Non-pigmented ciliary epithelial cell (primary cell): Measurements from ENCODE around the gene PARM1.

Experiments used
- DNase-seq: peaks from one replicate; pipeline ENCODE4 v3.0.0-alpha.2; 2010; ENCODE audit warnings: low read depth

Gene PARM1

DNA sequence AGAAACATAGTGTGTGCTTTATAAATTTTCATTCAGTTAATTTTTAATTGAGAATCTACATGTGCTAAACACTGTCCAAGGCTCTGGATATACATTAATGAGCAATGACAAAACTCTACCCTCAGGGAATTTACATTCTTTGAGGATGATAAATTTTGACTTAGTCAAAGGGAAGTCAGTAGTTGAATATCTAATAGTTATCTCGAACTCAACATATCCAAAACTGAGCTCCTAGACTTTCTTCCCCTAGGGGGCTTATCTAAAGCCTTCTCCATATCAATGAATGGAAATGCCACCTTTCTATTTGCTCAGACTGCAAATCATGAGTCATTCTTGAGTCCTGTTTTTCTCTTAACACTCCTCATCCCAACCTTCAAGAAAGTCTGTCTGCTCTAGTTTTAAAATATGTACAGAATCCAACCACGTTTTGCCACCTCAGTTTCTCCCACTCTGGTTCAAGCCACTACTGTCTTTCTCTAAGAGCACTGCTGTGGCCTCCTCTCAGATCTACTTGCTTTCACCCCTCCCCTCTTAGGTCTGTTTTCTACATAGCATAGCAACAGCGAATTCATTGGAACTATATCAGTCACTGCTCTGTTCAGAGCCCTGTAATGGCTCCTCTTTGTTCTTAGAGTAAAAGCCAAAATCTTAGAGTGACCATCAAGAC, 9.5 kb downstream of the PARM1 start:
- no peak for DNase-seq

DNA sequence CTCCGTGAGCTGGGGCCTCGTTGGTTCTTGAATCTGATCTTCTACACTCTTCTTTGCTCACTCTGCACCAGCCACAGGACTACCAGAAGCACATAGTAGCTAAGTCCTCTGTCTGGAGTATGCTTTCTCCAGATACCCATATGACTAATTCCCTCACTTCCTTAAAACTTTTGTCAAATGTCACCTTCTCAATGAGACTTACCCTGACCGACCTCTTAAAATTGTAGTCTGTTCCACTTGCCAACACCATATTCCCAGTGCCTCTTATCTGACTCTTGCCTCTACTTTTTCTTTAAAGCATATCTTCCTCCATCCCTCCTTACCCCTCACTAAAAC, 10.0 kb downstream of the PARM1 start:
- no peak for DNase-seq

DNA sequence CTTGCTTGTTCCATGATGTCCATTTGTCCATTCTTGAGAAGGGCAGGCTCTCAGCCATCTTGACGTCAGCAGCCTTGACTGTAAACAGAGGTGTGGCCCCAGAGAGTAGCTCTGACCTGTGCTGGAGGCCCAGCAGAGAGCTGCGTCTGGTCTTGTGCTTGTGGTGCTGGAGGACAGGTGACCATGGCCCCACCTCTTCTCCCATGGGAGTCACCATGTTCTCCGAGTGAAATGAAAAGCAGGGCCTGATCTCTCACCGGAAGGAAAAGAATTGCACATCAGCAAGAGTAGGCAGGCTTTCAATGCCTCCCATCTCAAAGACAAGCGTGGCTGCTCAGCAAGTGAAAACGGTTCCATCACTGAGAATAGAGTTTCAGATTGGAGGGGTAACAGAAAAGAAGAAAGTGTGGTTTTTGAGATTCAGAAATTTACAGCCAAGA, 11.5 kb downstream of the PARM1 start:
- no peak for DNase-seq

DNA sequence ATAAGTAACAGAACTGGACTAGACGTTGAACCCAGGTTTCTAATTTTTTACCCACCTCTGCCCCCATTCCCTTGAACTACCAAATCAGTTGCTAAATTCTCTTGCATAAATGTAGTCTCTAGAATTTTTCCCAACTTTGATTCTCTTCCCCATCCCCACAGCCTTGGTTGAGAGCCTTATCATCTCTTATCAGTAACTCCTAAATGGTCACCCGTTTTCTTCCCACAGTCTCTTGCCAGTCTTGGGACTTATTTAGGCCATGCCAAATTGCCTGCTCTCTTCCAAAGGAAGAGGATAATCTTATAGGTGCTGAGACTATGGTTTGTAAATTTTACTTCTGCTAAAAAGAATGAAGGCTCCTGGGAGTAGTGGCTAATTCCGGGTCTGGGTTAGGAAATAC, 13.3 kb downstream of the PARM1 start:
- DNase-seq = no peak

DNA sequence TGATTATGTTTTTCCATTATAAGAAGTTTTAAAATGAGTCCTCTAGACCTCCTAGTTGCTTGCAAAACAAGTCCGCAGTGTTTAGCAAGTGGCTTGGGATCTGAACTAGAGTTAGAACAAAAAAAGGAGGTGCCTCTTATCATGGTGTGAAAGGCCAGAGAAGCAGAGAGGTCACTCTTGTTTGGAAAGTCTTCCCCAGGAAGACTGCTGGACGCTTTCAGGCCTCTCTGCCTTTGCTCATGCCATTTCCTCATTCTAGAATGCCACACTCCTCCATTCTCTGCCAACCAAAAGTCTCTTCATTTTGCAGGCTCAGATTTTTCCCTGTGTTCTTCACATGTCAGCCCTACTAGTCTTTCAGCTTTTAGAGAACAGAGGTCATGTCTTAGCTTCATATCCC, 14.9 kb downstream of the PARM1 start:
- no peak for DNase-seq

DNA sequence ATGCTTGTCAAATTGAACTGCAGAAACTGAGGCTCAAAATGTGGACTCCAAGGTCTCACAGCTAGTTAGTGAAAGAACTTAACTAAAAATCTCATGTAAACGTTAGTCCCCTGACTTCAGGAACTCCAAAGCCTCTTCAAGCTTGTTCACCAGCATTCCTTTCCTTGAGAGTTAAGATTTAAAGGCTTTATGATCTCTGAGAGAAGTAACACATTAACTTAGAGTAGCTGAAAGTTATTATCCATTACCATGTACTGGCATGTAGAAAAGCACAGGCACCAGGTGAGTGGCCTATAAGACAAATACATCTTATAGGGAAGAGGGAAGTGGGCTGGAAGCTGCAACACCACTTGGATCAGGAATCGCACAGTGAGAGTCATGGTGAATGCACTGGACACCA, 15.3 kb downstream of the PARM1 start:
- no peak for DNase-seq

DNA sequence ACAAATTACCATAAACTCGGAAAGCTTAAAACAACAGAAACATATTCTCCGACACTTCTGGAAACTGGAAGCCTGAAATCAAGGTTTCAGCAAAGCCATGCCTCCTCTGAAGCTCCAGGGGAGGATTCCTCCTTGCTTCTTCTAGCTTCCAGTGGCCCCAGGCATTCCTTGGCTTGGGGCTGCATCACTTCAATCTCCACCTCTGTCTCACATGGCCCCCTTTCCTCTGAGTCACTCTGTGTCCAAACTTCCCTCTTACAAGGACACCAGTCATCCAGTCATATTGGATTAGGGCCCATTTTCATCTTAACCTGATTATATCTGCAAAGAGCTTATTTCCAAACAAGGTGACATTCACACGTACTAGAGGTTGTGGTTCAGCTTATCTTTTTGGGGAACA, 17.3 kb downstream of the PARM1 start:
- no peak for DNase-seq

DNA sequence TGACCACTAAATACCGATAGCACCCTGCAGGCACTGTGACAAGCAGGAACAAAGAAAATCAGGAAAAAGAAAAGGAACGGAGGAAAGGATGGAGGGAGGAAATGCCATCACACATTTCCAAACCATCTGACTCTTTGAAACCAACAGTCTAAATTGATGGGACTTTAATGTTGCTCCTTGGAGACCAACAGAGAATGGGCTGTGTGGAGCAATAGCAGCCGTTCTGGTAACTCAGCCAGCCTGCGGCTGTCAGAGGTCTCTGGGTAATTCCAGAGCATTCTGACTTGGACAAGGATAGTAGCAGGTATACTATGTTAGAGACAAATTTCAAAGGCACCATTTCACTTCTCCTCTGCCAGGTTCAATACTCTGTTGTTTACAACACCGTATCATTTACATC, 18.0 kb downstream of the PARM1 start:
- DNase-seq = no peak

DNA sequence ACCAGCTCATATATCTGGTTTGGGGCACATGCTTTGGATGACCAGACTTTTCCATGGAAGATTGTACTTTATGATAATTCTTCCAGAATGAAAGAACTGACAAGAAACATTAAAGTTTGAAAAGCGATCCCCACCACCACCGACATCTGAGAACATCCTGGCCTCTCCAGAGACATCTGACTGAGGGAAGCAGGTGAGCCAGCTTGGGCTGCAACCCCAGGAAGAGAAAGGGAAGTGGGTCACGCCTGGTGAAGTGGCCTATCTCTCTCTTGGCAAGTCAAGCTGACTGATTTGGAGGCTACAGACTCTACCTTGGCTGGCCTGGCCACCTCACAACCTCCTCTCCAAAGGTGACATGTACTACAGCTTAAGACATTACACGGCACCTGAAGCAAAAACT, 20.7 kb downstream of the PARM1 start:
- no peak for DNase-seq

DNA sequence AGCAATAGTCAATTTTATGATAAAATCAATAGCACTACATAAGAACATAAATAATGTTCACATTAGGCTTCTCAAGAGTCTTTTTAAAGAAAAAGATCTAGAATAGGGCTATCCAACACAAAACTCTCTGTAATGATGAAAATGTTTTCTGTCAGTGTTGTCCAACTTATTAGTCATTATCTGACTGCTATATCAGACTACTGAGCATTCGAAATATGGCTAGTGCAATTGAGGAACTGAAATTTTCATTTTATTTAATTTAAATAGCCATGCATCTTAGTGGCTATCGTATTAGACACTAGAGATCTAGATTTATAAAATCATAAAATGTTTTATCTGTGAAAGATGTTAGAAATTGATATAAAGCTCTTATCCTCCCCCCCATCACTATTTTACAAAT, 26.0 kb downstream of the PARM1 start:
- DNase-seq = no peak

DNA sequence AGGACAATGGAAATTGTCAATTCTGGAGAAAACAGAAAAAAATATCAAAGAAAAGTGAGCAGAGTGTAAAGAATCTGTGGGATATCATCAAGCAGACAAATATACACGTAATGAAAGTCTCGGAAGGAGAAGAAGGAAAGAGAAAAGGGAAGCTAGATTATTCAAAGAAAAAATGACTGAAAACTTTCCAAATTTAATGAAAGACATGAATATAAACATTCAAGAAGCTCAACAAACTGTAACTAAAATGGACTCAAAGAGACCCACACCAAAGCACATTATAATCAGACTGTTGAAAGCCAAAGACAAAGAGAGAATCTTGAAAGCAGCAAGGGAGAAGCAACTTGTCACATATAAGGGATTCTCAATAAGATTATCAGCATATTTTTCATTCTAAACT, 28.3 kb downstream of the PARM1 start:
- no peak for DNase-seq

DNA sequence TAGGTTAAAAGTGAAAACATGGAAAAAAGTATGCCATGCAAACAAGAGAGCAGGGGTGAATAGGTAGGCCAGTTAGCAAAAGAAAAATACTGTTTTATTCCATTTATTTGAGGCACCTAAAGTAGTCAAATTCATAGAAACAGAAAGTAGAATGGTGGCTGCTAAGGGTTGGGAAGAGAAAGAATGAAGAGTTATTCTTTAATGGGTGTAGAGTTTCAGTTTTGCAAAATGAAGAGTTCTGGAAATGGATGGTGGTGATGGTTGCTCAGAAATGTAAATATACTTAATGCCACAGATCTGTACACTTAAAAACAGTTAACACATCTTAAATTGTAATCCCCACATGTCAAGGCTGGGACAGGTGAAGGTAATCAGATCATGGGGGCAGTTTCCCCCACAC, 29.7 kb downstream of the PARM1 start:
- no peak for DNase-seq

DNA sequence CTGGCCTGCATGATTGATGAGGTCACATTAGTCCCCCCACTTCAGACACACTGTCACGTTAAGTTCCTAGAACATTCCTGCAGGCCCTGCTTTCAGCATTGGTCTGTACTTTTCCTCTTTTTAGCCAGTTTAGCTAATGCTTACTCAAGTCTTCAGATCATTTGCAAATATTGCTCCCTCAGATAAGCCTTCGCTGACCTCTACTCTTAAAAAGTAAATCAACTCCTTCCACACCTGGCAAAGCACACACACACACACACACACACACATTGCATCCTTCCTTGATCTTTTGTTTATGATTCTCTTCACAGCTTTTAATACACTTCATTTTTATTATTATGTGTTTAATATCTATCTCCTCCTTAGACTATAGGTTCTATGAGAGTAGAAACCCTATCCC, 31.4 kb downstream of the PARM1 start:
- no peak for DNase-seq

DNA sequence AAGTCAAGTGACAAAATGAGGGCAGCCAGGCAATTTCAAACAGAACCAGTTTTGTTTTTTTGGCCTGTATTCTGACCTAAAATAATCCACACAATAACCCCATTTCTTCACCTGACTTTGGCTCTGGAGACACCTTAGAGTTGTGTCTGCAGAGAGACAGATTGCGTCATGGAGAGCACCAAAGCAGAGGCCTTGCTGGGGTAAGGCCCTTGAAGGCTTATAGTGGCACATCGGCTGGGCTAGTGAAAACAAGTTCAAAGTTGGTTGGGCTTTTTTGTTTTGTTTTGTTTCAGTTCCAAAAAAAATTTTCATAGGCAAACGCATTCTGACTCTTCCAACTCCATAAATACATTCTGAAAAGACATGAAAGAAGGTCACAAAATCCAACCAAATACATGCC, 34.4 kb downstream of the PARM1 start:
- DNase-seq = no peak

DNA sequence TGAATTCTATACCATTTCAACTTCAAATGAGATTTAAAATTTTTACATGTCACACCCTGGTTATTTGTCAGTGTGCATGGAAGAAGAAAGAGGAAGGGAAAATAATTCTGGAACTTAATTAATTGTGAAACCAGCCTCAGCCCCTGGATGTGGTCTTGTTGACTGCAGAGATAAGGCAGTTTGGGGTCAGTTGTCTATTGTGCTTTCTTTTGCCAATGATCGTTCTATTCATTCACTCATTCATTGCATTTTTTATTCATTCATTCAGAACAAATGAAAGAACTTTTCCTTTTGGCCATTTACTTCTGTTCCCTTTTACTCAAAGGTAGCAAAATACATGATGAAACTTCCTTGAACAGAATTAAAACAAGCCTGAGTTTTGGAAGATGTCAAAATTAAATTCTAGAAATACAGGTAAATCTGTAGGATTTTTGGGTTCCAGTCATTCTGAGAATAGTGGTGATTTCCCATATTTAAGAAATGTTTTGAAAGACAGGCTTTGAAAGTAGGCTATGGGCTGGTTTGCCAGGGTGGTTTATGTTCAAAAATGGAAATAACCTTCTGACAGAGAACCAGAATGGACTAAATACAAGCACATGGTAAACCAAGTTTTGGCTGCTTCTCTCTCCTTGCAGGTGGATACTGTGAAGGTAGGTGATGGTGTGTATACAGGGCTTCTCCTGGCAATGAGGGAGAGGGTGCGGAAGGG, 35.7 kb downstream of the PARM1 start:
- no peak for DNase-seq

DNA sequence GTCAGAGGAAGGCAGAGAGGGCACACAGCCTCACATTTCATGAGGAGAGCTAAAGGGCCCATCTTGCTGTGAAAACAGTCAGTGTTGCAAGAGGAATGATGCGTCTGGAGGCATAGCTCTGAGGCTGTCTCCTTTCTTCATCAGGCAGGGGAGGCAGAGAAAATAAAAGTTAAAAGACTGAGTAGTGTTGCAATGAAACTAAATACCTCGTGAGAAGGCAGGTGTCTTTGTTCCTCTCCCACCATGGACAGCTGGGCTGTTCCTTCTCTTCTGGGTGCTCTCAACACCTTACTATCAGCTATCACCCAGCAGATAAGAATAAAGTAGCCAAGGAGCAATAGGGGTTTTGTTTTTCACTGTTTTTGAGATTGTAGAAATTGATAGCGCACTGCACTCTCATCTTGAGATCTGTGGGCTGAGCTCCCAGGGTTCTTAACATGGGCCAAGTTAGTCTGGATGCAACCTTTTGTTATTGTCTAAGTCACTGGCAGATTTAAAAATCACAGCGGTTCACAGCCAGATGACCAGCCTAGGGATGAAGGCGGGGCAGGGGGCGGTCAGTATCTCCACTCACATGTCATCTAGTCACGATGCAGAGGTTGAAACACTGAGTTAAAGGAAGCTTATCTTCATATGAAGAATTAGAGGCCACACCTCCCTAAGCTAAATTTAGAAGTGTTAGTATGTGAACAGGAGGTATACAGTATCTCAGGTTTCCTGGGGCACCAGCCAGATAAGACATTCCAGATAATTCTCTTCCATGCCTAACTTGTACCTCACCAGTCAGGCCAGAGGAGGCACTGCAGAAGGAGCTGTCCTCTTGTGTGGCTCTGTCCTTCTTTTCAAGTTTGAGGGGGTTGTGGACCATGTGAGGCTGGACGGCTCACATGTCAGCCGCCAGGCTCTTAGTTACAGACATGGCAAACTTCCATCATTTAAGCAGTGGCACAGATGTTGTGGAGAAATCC, 36.9 kb downstream of the PARM1 start:
- DNase-seq = no peak

DNA sequence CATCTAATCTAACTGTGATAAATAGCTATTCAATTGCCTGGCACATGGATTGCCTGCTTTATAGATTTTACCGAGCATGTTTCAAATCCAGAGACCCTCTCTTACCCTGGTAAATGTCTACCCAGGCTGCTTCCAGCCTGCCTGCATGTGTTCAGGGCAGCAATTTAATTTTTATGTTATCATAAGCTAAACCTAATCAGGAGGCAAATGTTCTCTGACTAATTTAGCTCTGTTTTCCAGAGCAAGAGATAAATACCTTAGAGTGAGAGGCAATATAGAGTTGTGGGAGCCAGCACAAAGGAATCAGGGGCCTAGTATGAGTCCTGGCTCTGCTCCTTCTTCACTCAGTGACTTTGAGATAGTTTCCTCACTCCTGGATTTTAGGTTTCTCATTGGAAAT, 37.7 kb downstream of the PARM1 start:
- no peak for DNase-seq

DNA sequence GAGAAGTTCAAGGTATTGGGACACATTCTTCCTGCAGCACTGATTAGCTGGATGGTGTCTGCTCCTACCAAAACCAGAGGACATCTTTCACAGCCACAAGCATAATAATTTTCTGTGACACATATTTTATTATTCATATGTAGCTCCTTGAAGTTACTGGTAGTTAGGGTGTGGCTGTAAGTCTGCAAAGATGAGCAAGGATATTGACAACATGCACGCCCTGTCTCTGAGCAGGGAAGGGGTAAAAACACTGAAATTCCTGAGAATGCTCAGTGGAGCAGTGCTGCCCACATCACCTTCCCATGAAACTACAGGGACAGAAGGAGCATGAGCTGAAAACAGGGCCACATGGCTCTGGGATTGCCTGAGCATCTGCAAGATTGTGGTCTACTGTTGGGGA, 38.9 kb downstream of the PARM1 start:
- DNase-seq = no peak

DNA sequence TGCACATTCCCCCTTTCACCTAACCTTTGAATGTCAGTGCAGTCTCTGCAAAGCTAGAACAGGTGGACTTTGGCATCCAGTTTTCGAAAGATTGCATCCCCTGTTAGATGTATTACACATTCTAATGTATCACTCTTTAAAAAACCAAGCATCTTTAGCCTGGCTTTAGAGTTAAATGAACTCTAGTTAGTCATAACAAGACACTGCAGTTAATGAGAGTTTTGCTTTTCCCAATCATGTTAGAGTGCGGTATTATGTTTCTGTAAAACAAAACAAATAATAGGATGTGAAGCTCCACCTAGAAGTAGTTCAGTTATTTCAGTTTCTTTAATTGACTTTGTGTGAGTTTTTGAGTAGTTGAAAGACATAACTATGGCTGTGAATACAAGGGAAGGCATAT, 42.2 kb downstream of the PARM1 start:
- no peak for DNase-seq

DNA sequence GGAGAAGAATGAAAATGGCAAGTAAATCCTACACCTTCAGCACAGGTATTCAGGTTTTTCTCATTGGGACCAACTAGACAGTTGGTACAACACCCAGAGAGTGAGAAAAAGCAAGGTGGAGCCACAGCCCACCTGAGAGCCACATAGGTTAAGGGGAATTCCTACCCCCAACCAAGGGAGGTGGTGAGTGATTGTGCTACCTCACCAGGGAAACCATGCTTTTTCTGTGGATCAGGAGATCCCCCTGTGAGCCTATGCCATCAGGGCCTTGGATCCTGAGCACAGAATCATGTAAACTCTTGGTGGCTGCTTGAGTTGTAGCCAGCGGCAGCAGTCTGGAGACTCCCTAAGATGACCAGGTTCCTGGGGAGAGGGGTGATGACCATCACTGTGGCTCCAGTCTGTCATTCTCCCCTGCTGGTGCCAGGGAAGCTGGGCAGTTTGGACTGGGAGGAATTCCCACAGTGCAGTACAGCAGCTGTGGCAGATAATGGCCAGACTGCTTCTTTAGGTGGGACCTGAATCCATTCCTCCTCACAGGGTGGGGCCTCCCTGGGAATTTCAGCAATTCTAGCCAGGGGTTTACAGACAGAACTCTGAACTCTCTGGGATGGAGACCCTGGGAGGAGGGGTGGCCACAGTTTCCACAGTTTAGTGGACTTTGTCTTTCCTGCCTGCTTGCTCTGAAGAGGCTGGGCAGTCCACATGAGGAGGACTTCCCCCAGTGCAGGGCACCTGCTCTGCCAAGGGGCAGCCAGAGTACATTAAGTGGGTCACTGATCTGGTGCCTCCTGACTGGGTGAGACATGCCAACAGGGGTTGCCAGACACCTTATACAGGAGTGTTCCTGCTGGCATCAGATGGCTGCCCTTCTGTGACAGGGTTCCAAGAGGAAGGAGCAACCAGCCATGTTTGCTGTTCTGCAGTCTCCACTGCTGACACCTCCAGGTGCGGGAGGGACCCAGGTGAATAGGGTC, 43.2 kb downstream of the PARM1 start:
- no peak for DNase-seq

DNA sequence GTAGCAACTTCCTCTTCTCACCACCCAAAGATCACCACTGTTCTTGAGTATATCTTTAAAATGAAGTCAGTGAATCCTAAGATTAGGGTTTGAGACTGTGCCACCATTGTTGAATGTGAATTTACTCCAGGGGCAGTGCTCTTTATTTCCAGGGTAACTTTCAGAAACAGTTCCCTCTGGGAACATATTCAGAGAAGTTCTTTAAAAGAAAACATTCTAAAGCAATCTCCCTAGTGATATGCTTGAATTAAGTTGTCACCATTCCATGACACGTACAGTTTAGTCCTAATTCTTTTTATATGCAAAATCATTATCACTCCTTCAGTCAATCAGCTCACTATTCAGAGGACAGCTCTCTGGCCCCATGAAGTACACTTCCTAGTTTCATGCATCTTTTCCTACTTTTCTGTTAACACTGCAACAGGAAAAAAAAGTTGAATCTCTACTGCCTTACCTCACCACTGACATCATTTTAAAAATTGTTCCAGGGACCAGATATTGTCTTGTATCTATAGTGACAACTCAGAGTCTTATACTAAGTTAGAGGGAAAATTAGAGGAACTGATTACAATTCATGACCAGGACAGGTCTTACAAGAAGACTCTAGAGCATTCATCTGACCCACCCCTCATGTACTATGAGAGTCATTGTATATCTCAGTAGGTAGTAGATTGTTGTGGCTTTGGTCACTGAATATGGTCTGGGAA, 49.8 kb downstream of the PARM1 start:
- DNase-seq = no peak
